Upper lobe of left lung (tissue), 6 donors: ENCODE results near the gene CELF1. TPM values are rescaled to one million over a fixed set of nuclear protein-coding genes. Genes with fewer than 3 reads are reported as not detected.

Experiments
- ATAC-seq, 2 donors: fragments of 200-7000 bp; cut with Tn5 transposase; one replicate each; pipeline ENCODE4 v1.9.1; 2022; ENCODE audit warnings: mild to moderate bottlenecking in 2 of 2, moderate library complexity in 2 of 2; ENCODE audit not compliant: low FRiP score in 2 of 2
- DNase-seq, 2 donors: peaks; one replicate each; pipeline ENCODE4 v3.0.0-alpha.2; 2019 to 2020
- H3K27ac ChIP-seq, 4 donors: fragments of 200-600 bp; sonication (generic); one replicate each; pipeline ENCODE4 v1.5.1; 2016 to 2019
- H3K27me3 ChIP-seq, 4 donors: fragments of 200-600 bp; sonication (generic); one replicate each; pipeline ENCODE4 v1.5.1; 2017 to 2019
- H3K36me3 ChIP-seq, 4 donors: fragments of 200-600 bp; sonication (generic); one replicate each; pipeline ENCODE4 v1.5.1; 2016 to 2019
- H3K4me1 ChIP-seq, 4 donors: fragments of 200-600 bp; sonication (generic); one replicate each; pipeline ENCODE4 v1.5.1; 2018 to 2019
- H3K4me3 ChIP-seq, 4 donors: fragments of 200-600 bp; sonication (generic); one replicate each; pipeline ENCODE4 v1.5.1; 2017 to 2019; ENCODE audit warnings: mild to moderate bottlenecking in 2 of 4, moderate library complexity in 1 of 4
- H3K9me3 ChIP-seq, 4 donors: fragments of 200-600 bp; sonication (generic); one replicate each; pipeline ENCODE4 v1.5.1; 2018 to 2019
- CTCF ChIP-seq, 6 experiments: fragments of 450-650 bp in 4 of 6; fragments of 200-600 bp in 2 of 6; sonication (generic) in 2 of 6; IDR thresholded peaks; one replicate each; pipeline ENCODE4 v1.5.1; 2016 to 2019; ENCODE audit warnings: antibody characterized with exemption in 6 of 6
- EP300 ChIP-seq, 4 donors: sonication (generic); formaldehyde crosslinking; IDR thresholded peaks; one replicate each; pipeline ENCODE4 v1.5.1; 2017; ENCODE audit warnings: antibody characterized with exemption in 4 of 4, control low read depth in 2 of 4
- POLR2A ChIP-seq, 4 donors: fragments of 450-650 bp; IDR thresholded peaks; one replicate each; pipeline ENCODE4 v1.5.1; 2016 to 2017; ENCODE audit warnings: antibody characterized with exemption in 4 of 4, mild to moderate bottlenecking in 2 of 4
- POLR2AphosphoS5 ChIP-seq, 2 donors: sonication (generic); formaldehyde crosslinking; IDR thresholded peaks; one replicate each; pipeline ENCODE4 v1.5.1; 2017; ENCODE audit warnings: antibody characterized with exemption in 2 of 2
- WGBS, 2 donors: methylation state at CpG; one replicate each; pipeline ENCODE4 v1.1.5; 2017 to 2018; 5-methylcytosine and 5-hydroxymethylcytosine counted together
- total RNA-seq, 6 donors: library from RNA; depleted of rRNA in 4 of 6; stranded (reverse); fragments of >200 nt in 4 of 6; gene quantifications; one replicate each; pipeline versions ENCODE4 v1.1.0 to v1.2.1, GENCODE V29; 2016 to 2021
- donor health status: DM: no; HTN: no; CAD: no; lungs with moderate emphysema.
- donor health status: DM: no; HTN: yes; CAD: no; lungs with severe emphysema.

Gene CELF1
- total RNA-seq, 6 donors from 2014 or later = 82.7 to 194 (median 113) TPM

- Histone ChIP-seq H3K36me3 (no peaks in the 10 kb centered on the region), H3K4me3 (no peak overlapping the region), H3K4me1 (peaks cover 39 to 74% (median 50%) of the 10 kb centered on the region in 4 donors), H3K27me3 (no peaks in the 10 kb centered on the region), H3K9me3 (no peaks in the 10 kb centered on the region), H3K27ac (peak overlapping the region; percentile 59 to 76 (median 66))
- no peak for TF ChIP-seq POLR2AphosphoS5 (IDR thresholded peaks at IDR 0.05)
- TF ChIP-seq POLR2A (IDR thresholded peaks at IDR 0.05) = no peak
- no peak for TF ChIP-seq CTCF (IDR thresholded peaks at IDR 0.05)
- TF ChIP-seq EP300 (IDR thresholded peaks at IDR 0.05) = no peak
- 25 to 37% methylated on average over 9 of the region's 9 CpGs for WGBS, 2 donors
- ATAC-seq (peak in 1 of 2 donors; percentile 56), DNase-seq (peak; percentile 45 to 52)
Measured at GRCh38 chr11:47524291-47524874, 28.5 kb downstream of the CELF1 start.

GRCh38 chr11:47523490-47524225 is 29.3 kb downstream of the CELF1 start:
- ATAC-seq (peak; percentile 84 to 89), DNase-seq (peak in 1 of 2 donors; percentile 67)
- peak in 2 of 4 donors; percentile 2 to 70 for TF ChIP-seq EP300 (IDR thresholded peaks at IDR 0.05)
- no peak for TF ChIP-seq POLR2AphosphoS5 (IDR thresholded peaks at IDR 0.05)
- WGBS, 2 donors = 10 to 15% methylated on average over 3 of the region's 3 CpGs
- Histone ChIP-seq H3K4me1 (peaks cover 42 to 79% (median 55%) of the 10 kb centered on the region in 4 donors), H3K27me3 (no peaks in the 10 kb centered on the region), H3K27ac (peak overlapping the region; percentile 59 to 76 (median 66)), H3K9me3 (no peaks in the 10 kb centered on the region), H3K36me3 (no peaks in the 10 kb centered on the region), H3K4me3 (no peak overlapping the region)

GRCh38 chr11:47518212-47518964 is 34.5 kb downstream of the CELF1 start:
- peaks cover 71 to 83% (median 79%) of the 10 kb centered on the region in 4 donors for H3K4me1 ChIP-seq
- 41 to 49% methylated on average over 3 of the region's 3 CpGs for WGBS, 2 donors

GRCh38 chr11:47516984-47517853 is 35.7 kb downstream of the CELF1 start:
- ATAC-seq (no peak), DNase-seq (no peak)
- Histone ChIP-seq H3K9me3 (no peaks in the 10 kb centered on the region), H3K4me3 (no peak overlapping the region), H3K4me1 (peaks cover 70 to 81% (median 77%) of the 10 kb centered on the region in 4 donors), H3K27me3 (no peaks in the 10 kb centered on the region), H3K27ac (peak overlapping the region in 1 of 4 donors; percentile 73), H3K36me3 (no peaks in the 10 kb centered on the region)
- no peak for TF ChIP-seq POLR2A (IDR thresholded peaks at IDR 0.05)
- no peak for TF ChIP-seq CTCF (IDR thresholded peaks at IDR 0.05)
- no peak for TF ChIP-seq POLR2AphosphoS5 (IDR thresholded peaks at IDR 0.05)
- no peak for TF ChIP-seq EP300 (IDR thresholded peaks at IDR 0.05)
- 70 to 75% methylated on average over 10 of the region's 10 CpGs for WGBS, 2 donors

More at GRCh38 chr11:47518212-47518964, 34.5 kb downstream of the CELF1 start:
- no peaks in the 10 kb centered on the region for H3K27me3 ChIP-seq
- H3K36me3 ChIP-seq = no peaks in the 10 kb centered on the region
- no peak overlapping the region for H3K4me3 ChIP-seq
- no peaks in the 10 kb centered on the region for H3K9me3 ChIP-seq
- TF ChIP-seq CTCF (IDR thresholded peaks at IDR 0.05) = no peak
- TF ChIP-seq POLR2A (IDR thresholded peaks at IDR 0.05) = no peak
- TF ChIP-seq POLR2AphosphoS5 (IDR thresholded peaks at IDR 0.05) = no peak
- TF ChIP-seq EP300 (IDR thresholded peaks at IDR 0.05) = no peak
- ATAC-seq (no peak), DNase-seq (no peak)
- peak overlapping the region in 1 of 4 donors; percentile 33 for H3K27ac ChIP-seq
